ENCODE measurements around the gene TMA7.
"Not testable (repeated sequence)": the region's sequence is repeated elsewhere in the genome, so short reads cannot be mapped to it uniquely, and the experiment has no call there.

The TMA7 gene

GRCh38 chr3:48467110-48467454, 27.0 kb downstream of the TMA7 start:
- Histone ChIP-seq H3K4me1 (ENCODE audit: control insufficient read depth, insufficient read depth, low read length) (peaks cover 31% of the 10 kb centered on the region), H3K27ac (ENCODE audit: insufficient read depth, low read depth, low read length, poor library complexity, severe bottlenecking) (no peak overlapping the region), H3K36me3 (ENCODE audit: control insufficient read depth, insufficient read depth, low read length) (no peaks in the 10 kb centered on the region), H3K4me3 (ENCODE audit: insufficient read depth, low read depth, low read length) (no peak overlapping the region), H3K27me3 (ENCODE audit: control insufficient read depth, insufficient read depth, low read length, poor library complexity, severe bottlenecking) (no peaks in the 10 kb centered on the region), H3K9me3 (ENCODE audit: control insufficient read depth, low read length) (no peaks in the 10 kb centered on the region)
- WGBS, 2 experiments: 96% methylated on average over 9 of the region's 9 CpGs

GRCh38 chr3:48467473-48468267, 27.6 kb downstream of the TMA7 start:
- no peak overlapping the region for H3K4me3 ChIP-seq (ENCODE audit: insufficient read depth, low read depth, low read length)
- no peaks in the 10 kb centered on the region for H3K36me3 ChIP-seq (ENCODE audit: control insufficient read depth, insufficient read depth, low read length)
- H3K4me1 ChIP-seq (ENCODE audit: control insufficient read depth, insufficient read depth, low read length): peaks cover 32% of the 10 kb centered on the region
- H3K9me3 ChIP-seq (ENCODE audit: control insufficient read depth, low read length): no peaks in the 10 kb centered on the region
- no peak overlapping the region for H3K27ac ChIP-seq (ENCODE audit: insufficient read depth, low read depth, low read length, poor library complexity, severe bottlenecking)
- H3K27me3 ChIP-seq (ENCODE audit: control insufficient read depth, insufficient read depth, low read length, poor library complexity, severe bottlenecking): no peaks in the 10 kb centered on the region
- WGBS, 2 experiments: 91 to 95% methylated on average over 7 of the region's 7 CpGs

- no peaks in the 10 kb centered on the region for H3K36me3 ChIP-seq (ENCODE audit: control insufficient read depth, insufficient read depth, low read length)
- 94 to 96% methylated on average over 8 of the region's 8 CpGs for WGBS, 2 experiments
- H3K27ac ChIP-seq (ENCODE audit: insufficient read depth, low read depth, low read length, poor library complexity, severe bottlenecking): no peak overlapping the region
Observed at GRCh38 chr3:48468329-48468731, 28.3 kb downstream of the TMA7 start.

GRCh38 chr3:48469046-48469915, 29.2 kb downstream of the TMA7 start:
- 94 to 95% methylated on average over 29 of the region's 29 CpGs for WGBS, 2 experiments
- H3K36me3 ChIP-seq (ENCODE audit: control insufficient read depth, insufficient read depth, low read length): no peaks in the 10 kb centered on the region
- no peaks in the 10 kb centered on the region for H3K9me3 ChIP-seq (ENCODE audit: control insufficient read depth, low read length)
- H3K27ac ChIP-seq (ENCODE audit: insufficient read depth, low read depth, low read length, poor library complexity, severe bottlenecking): no peak overlapping the region
- peaks cover 40% of the 10 kb centered on the region for H3K4me1 ChIP-seq (ENCODE audit: control insufficient read depth, insufficient read depth, low read length)
- H3K27me3 ChIP-seq (ENCODE audit: control insufficient read depth, insufficient read depth, low read length, poor library complexity, severe bottlenecking): no peaks in the 10 kb centered on the region
- no peak overlapping the region for H3K4me3 ChIP-seq (ENCODE audit: insufficient read depth, low read depth, low read length)

More at GRCh38 chr3:48468329-48468731, 28.3 kb downstream of the TMA7 start:
- no peak overlapping the region for H3K4me3 ChIP-seq (ENCODE audit: insufficient read depth, low read depth, low read length)
- H3K27me3 ChIP-seq (ENCODE audit: control insufficient read depth, insufficient read depth, low read length, poor library complexity, severe bottlenecking): no peaks in the 10 kb centered on the region
- peaks cover 39% of the 10 kb centered on the region for H3K4me1 ChIP-seq (ENCODE audit: control insufficient read depth, insufficient read depth, low read length)
- no peaks in the 10 kb centered on the region for H3K9me3 ChIP-seq (ENCODE audit: control insufficient read depth, low read length)

- H3K4me3 ChIP-seq (ENCODE audit: insufficient read depth, low read depth, low read length): no peak overlapping the region
- H3K36me3 ChIP-seq (ENCODE audit: control insufficient read depth, insufficient read depth, low read length): no peaks in the 10 kb centered on the region
- H3K4me1 ChIP-seq (ENCODE audit: control insufficient read depth, insufficient read depth, low read length): peaks cover 37% of the 10 kb centered on the region
- 80 to 90% methylated on average over 1 of the region's 1 CpG for WGBS, 2 experiments
- H3K9me3 ChIP-seq (ENCODE audit: control insufficient read depth, low read length): no peaks in the 10 kb centered on the region
- no peak overlapping the region for H3K27ac ChIP-seq (ENCODE audit: insufficient read depth, low read depth, low read length, poor library complexity, severe bottlenecking)
- H3K27me3 ChIP-seq (ENCODE audit: control insufficient read depth, insufficient read depth, low read length, poor library complexity, severe bottlenecking): no peaks in the 10 kb centered on the region
Observed at GRCh38 chr3:48470286-48470685, 30.2 kb downstream of the TMA7 start.

GRCh38 chr3:48472673-48472922, 32.5 kb downstream of the TMA7 start:
- Histone ChIP-seq H3K36me3 (ENCODE audit: control insufficient read depth, insufficient read depth, low read length) (no peaks in the 10 kb centered on the region), H3K27me3 (ENCODE audit: control insufficient read depth, insufficient read depth, low read length, poor library complexity, severe bottlenecking) (no peaks in the 10 kb centered on the region), H3K9me3 (ENCODE audit: control insufficient read depth, low read length) (no peaks in the 10 kb centered on the region), H3K4me1 (ENCODE audit: control insufficient read depth, insufficient read depth, low read length) (peaks cover 24% of the 10 kb centered on the region), H3K27ac (ENCODE audit: insufficient read depth, low read depth, low read length, poor library complexity, severe bottlenecking) (peak overlapping the region; percentile 92), H3K4me3 (ENCODE audit: insufficient read depth, low read depth, low read length) (peak overlapping the region; percentile 71)
- WGBS, 2 experiments: 8 to 16% methylated on average over 5 of the region's 5 CpGs

GRCh38 chr3:48472923-48473616, 33.0 kb downstream of the TMA7 start:
- peak overlapping the region; percentile 92 for H3K27ac ChIP-seq (ENCODE audit: insufficient read depth, low read depth, low read length, poor library complexity, severe bottlenecking)
- peak overlapping the region; percentile 71 for H3K4me3 ChIP-seq (ENCODE audit: insufficient read depth, low read depth, low read length)
- peaks cover 24% of the 10 kb centered on the region for H3K4me1 ChIP-seq (ENCODE audit: control insufficient read depth, insufficient read depth, low read length)
- WGBS, 2 experiments: 5% methylated on average over 17 of the region's 17 CpGs
- H3K27me3 ChIP-seq (ENCODE audit: control insufficient read depth, insufficient read depth, low read length, poor library complexity, severe bottlenecking): no peaks in the 10 kb centered on the region
- no peaks in the 10 kb centered on the region for H3K9me3 ChIP-seq (ENCODE audit: control insufficient read depth, low read length)
- no peaks in the 10 kb centered on the region for H3K36me3 ChIP-seq (ENCODE audit: control insufficient read depth, insufficient read depth, low read length)

- Histone ChIP-seq H3K9me3 (ENCODE audit: control insufficient read depth, low read length) (no peaks in the 10 kb centered on the region), H3K4me1 (ENCODE audit: control insufficient read depth, insufficient read depth, low read length) (peaks cover 24% of the 10 kb centered on the region), H3K4me3 (ENCODE audit: insufficient read depth, low read depth, low read length) (no peak overlapping the region), H3K36me3 (ENCODE audit: control insufficient read depth, insufficient read depth, low read length) (no peaks in the 10 kb centered on the region), H3K27ac (ENCODE audit: insufficient read depth, low read depth, low read length, poor library complexity, severe bottlenecking) (peak overlapping the region; percentile 92), H3K27me3 (ENCODE audit: control insufficient read depth, insufficient read depth, low read length, poor library complexity, severe bottlenecking) (no peaks in the 10 kb centered on the region)
- 71 to 78% methylated on average over 5 of the region's 5 CpGs for WGBS, 2 experiments
Observed at GRCh38 chr3:48473617-48473952, 33.5 kb downstream of the TMA7 start.

- H3K4me1 ChIP-seq (ENCODE audit: control insufficient read depth, insufficient read depth, low read length): peaks cover 24% of the 10 kb centered on the region
- H3K4me3 ChIP-seq (ENCODE audit: insufficient read depth, low read depth, low read length); H3K27ac ChIP-seq (ENCODE audit: insufficient read depth, low read depth, low read length, poor library complexity, severe bottlenecking); H3K27me3 ChIP-seq (ENCODE audit: control insufficient read depth, insufficient read depth, low read length, poor library complexity, severe bottlenecking); H3K9me3 ChIP-seq (ENCODE audit: control insufficient read depth, low read length); H3K36me3 ChIP-seq (ENCODE audit: control insufficient read depth, insufficient read depth, low read length): not testable (repeated sequence)
- 61 to 75% methylated on average over 3 to 4 of the region's 4 CpGs for WGBS, 2 experiments
Observed at GRCh38 chr3:48474031-48474430, 34.0 kb downstream of the TMA7 start.

GRCh38 chr3:48474619-48475018, 34.6 kb downstream of the TMA7 start:
- Histone ChIP-seq H3K9me3 (ENCODE audit: control insufficient read depth, low read length) (no peaks in the 10 kb centered on the region), H3K27me3 (ENCODE audit: control insufficient read depth, insufficient read depth, low read length, poor library complexity, severe bottlenecking) (no peaks in the 10 kb centered on the region), H3K4me3 (ENCODE audit: insufficient read depth, low read depth, low read length) (no peak overlapping the region), H3K27ac (ENCODE audit: insufficient read depth, low read depth, low read length, poor library complexity, severe bottlenecking) (no peak overlapping the region), H3K4me1 (ENCODE audit: control insufficient read depth, insufficient read depth, low read length) (peaks cover 24% of the 10 kb centered on the region), H3K36me3 (ENCODE audit: control insufficient read depth, insufficient read depth, low read length) (no peaks in the 10 kb centered on the region)
- 11% methylated on average over 4 of the region's 4 CpGs for WGBS, 2 experiments
